ENCODE data around the gene OCEL1.
"Not testable (repeated sequence)": the region's sequence is repeated elsewhere in the genome, so short reads cannot be mapped to it uniquely, and the experiment has no call there.

The OCEL1 gene

GRCh38 chr19:17259118-17259780 lies 33.2 kb downstream of the OCEL1 start:
- DNase-seq (ENCODE audit: extremely low spot score, insufficient read length, low read depth) (no peak), FAIRE-seq (no peak)

GRCh38 chr19:17259934-17260333 lies 33.9 kb downstream of the OCEL1 start:
- no peak for DNase-seq (ENCODE audit: extremely low spot score, insufficient read length, low read depth)
- FAIRE-seq, result no peak

- DNase-seq (ENCODE audit: extremely low spot score, insufficient read length, low read depth) (peak; percentile 84), FAIRE-seq (peak; percentile 94)
Measured at GRCh38 chr19:17260842-17261325, 34.9 kb downstream of the OCEL1 start.

GRCh38 chr19:17262557-17262956 lies 36.5 kb downstream of the OCEL1 start:
- no peak for FAIRE-seq

GRCh38 chr19:17263712-17264640 lies 38.0 kb downstream of the OCEL1 start:
- no peak for FAIRE-seq

More at GRCh38 chr19:17262557-17262956, 36.5 kb downstream of the OCEL1 start:
- no peak for DNase-seq (ENCODE audit: extremely low spot score, insufficient read length, low read depth)

GRCh38 chr19:17264641-17264979 lies 38.6 kb downstream of the OCEL1 start, which contains the start of gene USHBP1:
Gene USHBP1, minus strand, starts transcription at chr19:17264745. Its CDS starts 446 bp downstream, at chr19:17264299.
- DNase-seq (ENCODE audit: extremely low spot score, insufficient read length, low read depth) (no peak), FAIRE-seq (no peak)

More at GRCh38 chr19:17263712-17264640, 38.0 kb downstream of the OCEL1 start:
- DNase-seq (ENCODE audit: extremely low spot score, insufficient read length, low read depth), result no peak

GRCh38 chr19:17266026-17266425 lies 40.0 kb downstream of the OCEL1 start:
- DNase-seq (ENCODE audit: extremely low spot score, insufficient read length, low read depth) (no peak), FAIRE-seq (no peak)

- no peak for FAIRE-seq
- DNase-seq (ENCODE audit: extremely low spot score, insufficient read length, low read depth), result no peak
Measured at GRCh38 chr19:17266589-17266974, 40.6 kb downstream of the OCEL1 start.

- peak; percentile 95 for DNase-seq (ENCODE audit: extremely low spot score, insufficient read length, low read depth)
- FAIRE-seq, result peak; percentile 100
Measured at GRCh38 chr19:17266975-17267788, 41.2 kb downstream of the OCEL1 start, which contains the start of gene BABAM1. Gene BABAM1, plus strand, starts transcription at chr19:17267443. Its CDS starts 1,364 bp downstream, at chr19:17268807.

- FAIRE-seq (no peak), DNase-seq (ENCODE audit: extremely low spot score, insufficient read length, low read depth) (no peak)
Measured at GRCh38 chr19:17268754-17269153, 42.7 kb downstream of the OCEL1 start.

- DNase-seq (ENCODE audit: extremely low spot score, insufficient read length, low read depth); FAIRE-seq: not testable (repeated sequence)
Measured at GRCh38 chr19:17274892-17275291, 48.9 kb downstream of the OCEL1 start.

GRCh38 chr19:17275441-17276175 lies 49.6 kb downstream of the OCEL1 start:
- no peak for DNase-seq (ENCODE audit: extremely low spot score, insufficient read length, low read depth)
- no peak for FAIRE-seq

Measured in GM18507 (cell line).